Endothelial cell of umbilical vein (primary cell): ENCODE results near the gene MOB3B. TPM values are rescaled to one million over a fixed set of nuclear protein-coding genes. Genes with fewer than 3 reads are reported as not detected.

Source experiments
- BruUV-seq: library from RNA; stranded (reverse); fragments of 400-500 nt; replicated peaks from 2 replicates; lab custom pipeline; 2021; lab: Mats Ljungman, UMichigan
- CTCF ChIA-PET: fragments of 300-600, 350-600 bp; sonication (Branson Sonifier 250); formaldehyde crosslinking; loops from one replicate; lab custom pipeline; 2021; ENCODE audit warnings: antibody characterized with exemption, inconsistent platforms; lab: Charles Lee
- POLR2A ChIA-PET: fragments of 300-600, 350-600 bp; sonication (Branson Sonifier 250); formaldehyde crosslinking; loops from one replicate; lab custom pipeline; 2021; ENCODE audit warnings: antibody characterized with exemption, inconsistent platforms; lab: Charles Lee
- DNase-seq: peaks from one replicate; pipeline ENCODE4 v3.0.0-alpha.2; 2011; ENCODE audit warnings: low read depth, low spot score
- FAIRE-seq: peaks from 2 replicates; lab custom pipeline; 2011; peaks lifted over from hg19 to GRCh38; lab: Jason Lieb, UNC
- H2AFZ ChIP-seq: 2 replicates; pipeline ENCODE4 v1.6.0; 2012; ENCODE audit warnings: low read depth, low read length, control low read depth, inconsistent platforms
- H3K27ac ChIP-seq: 2 replicates; pipeline ENCODE4 v1.5.1; 2011; ENCODE audit warnings: low read depth, mild to moderate bottlenecking, control low read depth, low read length, moderate library complexity; ENCODE audit not compliant: insufficient read depth
- H3K27me3 ChIP-seq, 2 experiments: 2 replicates each; pipeline versions ENCODE4 v1.6.0 to v1.6.1; 2011; ENCODE audit warnings: low read length in 2 of 2, mixed read lengths in 1 of 2; ENCODE audit not compliant: control insufficient read depth in 2 of 2, insufficient read depth in 2 of 2
- H3K36me3 ChIP-seq, 2 experiments: 2 replicates in 1 of 2; 3 replicates in 1 of 2; pipeline ENCODE4 v1.5.1; 2011; ENCODE audit warnings: low read length in 2 of 2, mild to moderate bottlenecking in 1 of 2, moderate library complexity in 1 of 2; ENCODE audit not compliant: control insufficient read depth in 2 of 2, insufficient read depth in 2 of 2; ENCODE audit errors: extremely low read depth in 1 of 2
- H3K4me1 ChIP-seq: 3 replicates; pipeline ENCODE4 v1.5.1; 2011; ENCODE audit warnings: mild to moderate bottlenecking, low read length; ENCODE audit not compliant: control insufficient read depth, insufficient read depth; ENCODE audit errors: extremely low read depth
- H3K4me2 ChIP-seq: 2 replicates; pipeline ENCODE4 v1.6.1; 2011; ENCODE audit warnings: low read length, control low read depth, mixed read lengths; ENCODE audit not compliant: insufficient read depth
- H3K4me3 ChIP-seq, 3 experiments: fragments of 200-600 bp in 1 of 3; sonication (generic), shearing (Covaris generic) in 1 of 3; replicated peaks in 1 of 3; 2 replicates each; pipeline ENCODE4 v1.5.1; 2011 to 2016; ENCODE audit warnings: control low read depth in 3 of 3, low read length in 3 of 3, mild to moderate bottlenecking in 2 of 3, inconsistent platforms in 1 of 3, low read depth in 1 of 3, moderate library complexity in 1 of 3; ENCODE audit not compliant: insufficient read depth in 1 of 3
- H3K79me2 ChIP-seq: 2 replicates; pipeline ENCODE4 v1.6.0; 2012; ENCODE audit warnings: low read length, inconsistent platforms; ENCODE audit not compliant: control insufficient read depth, insufficient read depth
- H3K9ac ChIP-seq: replicated peaks from 2 replicates; pipeline ENCODE3; 2011; ENCODE audit warnings: low read length, control low read depth; ENCODE audit not compliant: insufficient read depth; ENCODE audit errors: extremely low read depth
- H3K9me1 ChIP-seq: replicated peaks from 3 replicates; pipeline ENCODE4 v1.6.0; 2011; ENCODE audit warnings: mild to moderate bottlenecking, low read length; ENCODE audit not compliant: control insufficient read depth, insufficient read depth; ENCODE audit errors: extremely low read depth
- H3K9me3 ChIP-seq: replicated peaks from 2 replicates; pipeline ENCODE4 v1.5.1; 2012; ENCODE audit warnings: low read length, inconsistent platforms; ENCODE audit not compliant: control insufficient read depth, insufficient read depth
- H4K20me1 ChIP-seq: replicated peaks from 2 replicates; pipeline ENCODE3; 2011; ENCODE audit warnings: mild to moderate bottlenecking, low read length; ENCODE audit not compliant: control insufficient read depth, insufficient read depth; ENCODE audit errors: extremely low read depth
- EZH2 ChIP-seq: IDR thresholded peaks from 2 replicates; pipeline ENCODE4 v1.6.1; 2012; ENCODE audit warnings: borderline replicate concordance, low read depth, mild to moderate bottlenecking, moderate library complexity, low read length, inconsistent platforms; ENCODE audit not compliant: severe bottlenecking
- FOS ChIP-seq: IDR thresholded peaks from 2 replicates; pipeline ENCODE4 v1.6.1; 2011; ENCODE audit warnings: mild to moderate bottlenecking, low read length, moderate library complexity, borderline replicate concordance; ENCODE audit not compliant: insufficient read depth
- GATA2 ChIP-seq: IDR thresholded peaks from 2 replicates; pipeline ENCODE4 v1.7.0; 2011; ENCODE audit warnings: low read depth, mild to moderate bottlenecking, moderate library complexity, mixed read lengths, low read length; ENCODE audit not compliant: insufficient read length, insufficient read depth
- JUN ChIP-seq: IDR thresholded peaks from 2 replicates; pipeline ENCODE4 v1.6.1; 2011; ENCODE audit warnings: borderline replicate concordance, low read depth; ENCODE audit not compliant: insufficient read length, insufficient read depth
- MYC ChIP-seq: IDR thresholded peaks from one replicate; pipeline ENCODE4 v1.6.1; 2011; ENCODE audit warnings: mild to moderate bottlenecking, low read depth, low read length
- POLR2A ChIP-seq: IDR thresholded peaks from 2 replicates; pipeline ENCODE4 v1.6.1; 2012; ENCODE audit warnings: low read depth, mild to moderate bottlenecking, control low read depth, low read length
- POLR2AphosphoS5 ChIP-seq: IDR thresholded peaks from 2 replicates; pipeline ENCODE4 v1.6.1; 2012; ENCODE audit warnings: low read depth, mild to moderate bottlenecking, control low read depth, low read length, moderate library complexity; ENCODE audit not compliant: insufficient read depth
- dilution Hi-C: fragments of 300-500 bp; cut with MboI; formaldehyde crosslinking; loops from one replicate; pipeline ENCODE4 v1.15.0; 2019; ENCODE audit warnings: low sequenced_read_pairs; ENCODE audit not compliant: extremely low pct_ligation_motif_present
- intact Hi-C: fragments of 100-400 bp; cut with micrococcal nuclease; formaldehyde crosslinking; loops from one replicate; pipeline ENCODE4 v1.10.0; 2022
- polyA plus RNA-seq, 4 experiments: library from polyadenylated mRNA; depleted of rRNA in 3 of 4; stranded (reverse) in 3 of 4; unstranded in 1 of 4; fragments of >200 nt; gene quantifications; 2 replicates each; pipeline versions ENCODE4 v1.2.1 to v1.2.3, GENCODE V29; 2011 to 2012; ENCODE audit warnings: missing spikeins in 1 of 4
- total RNA-seq: library from RNA; stranded (reverse); gene quantifications from 2 replicates; pipeline ENCODE4 v1.2.3, GENCODE V29; 2021
- TF ChIP-seq, protein P1 (sequence below), 2 donors: IDR thresholded peaks; 1 replicate in 1 of 2; 2 replicates in 1 of 2; pipeline ENCODE4 v1.5.1; 2011; ENCODE audit warnings: low read length in 2 of 2, mild to moderate bottlenecking in 2 of 2, moderate library complexity in 2 of 2, control low read depth in 1 of 2, inconsistent platforms in 1 of 2, low read depth in 1 of 2; ENCODE audit not compliant: insufficient read depth in 1 of 2; ENCODE audit errors: extremely low read depth in 1 of 2
- TF ChIP-seq, protein P2 (sequence below): IDR thresholded peaks from 2 replicates; pipeline ENCODE4 v1.6.1; 2011; ENCODE audit not compliant: insufficient read depth, insufficient read length

MOB3B gene
- total and polyA plus RNA-seq, 2 donors (not counting 3 experiments of a cell fraction or from before 2014, with no cell fraction given), result 0.03 TPM; not detected in 1

DNA sequence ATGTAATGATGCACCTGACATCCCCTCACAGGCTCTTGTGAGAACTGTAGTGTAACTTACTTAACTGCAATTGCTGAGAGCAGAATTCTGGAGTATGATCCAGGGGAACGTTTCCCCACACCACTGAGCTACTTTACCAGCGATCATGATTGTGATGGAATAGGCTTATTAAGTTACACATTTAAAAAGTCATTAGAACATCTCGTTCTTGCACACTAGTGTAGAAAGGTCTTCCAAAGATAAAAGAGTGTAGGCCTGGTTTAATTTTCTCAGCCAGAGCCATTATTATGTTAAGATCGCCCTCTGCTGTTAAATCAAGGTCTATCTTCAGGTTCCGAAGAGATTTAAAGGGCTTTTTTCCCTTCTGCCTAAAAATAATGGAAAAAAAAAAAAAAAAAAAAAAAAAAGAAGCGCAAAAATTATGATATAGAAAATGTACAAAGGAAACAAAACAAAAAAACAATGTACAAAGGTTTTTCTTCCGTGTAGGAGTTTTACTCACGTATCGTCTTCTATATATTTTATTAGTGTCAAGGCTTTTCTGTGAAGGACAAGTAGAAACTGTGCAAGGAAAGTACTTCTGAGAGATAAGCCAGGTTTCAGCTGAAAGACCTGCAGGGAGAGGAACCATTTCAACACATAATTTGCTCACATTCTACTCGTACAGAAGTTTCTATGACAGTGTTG lies 18.6 kb upstream of the MOB3B start:
- Histone ChIP-seq H3K9ac (no peak overlapping the region), H3K27me3 (no peaks in the 10 kb centered on the region), H3K4me1 (no peaks in the 10 kb centered on the region), H3K9me1 (no peaks in the 10 kb centered on the region), H3K79me2 (no peaks in the 10 kb centered on the region), H3K4me2 (no peak overlapping the region), H3K27ac (no peak overlapping the region), H4K20me1 (no peaks in the 10 kb centered on the region), H3K36me3 (no peaks in the 10 kb centered on the region), H2AFZ (no peak overlapping the region), H3K9me3 (no peaks in the 10 kb centered on the region), H3K4me3 (no peak overlapping the region)
- POLR2A ChIA-PET, result no interaction called here
- FAIRE-seq (no peak), DNase-seq (peak; percentile 41)
- dilution Hi-C loops (no loop called here), intact Hi-C loops (loop anchor here (1.0 kb wide), 2 partner anchors 19 to 215 kb away; partner anchors contain the start of gene MOB3B)
- no TSS peak for BruUV-seq
- no peak for TF ChIP-seq EZH2
- TF ChIP-seq, protein P1, sequence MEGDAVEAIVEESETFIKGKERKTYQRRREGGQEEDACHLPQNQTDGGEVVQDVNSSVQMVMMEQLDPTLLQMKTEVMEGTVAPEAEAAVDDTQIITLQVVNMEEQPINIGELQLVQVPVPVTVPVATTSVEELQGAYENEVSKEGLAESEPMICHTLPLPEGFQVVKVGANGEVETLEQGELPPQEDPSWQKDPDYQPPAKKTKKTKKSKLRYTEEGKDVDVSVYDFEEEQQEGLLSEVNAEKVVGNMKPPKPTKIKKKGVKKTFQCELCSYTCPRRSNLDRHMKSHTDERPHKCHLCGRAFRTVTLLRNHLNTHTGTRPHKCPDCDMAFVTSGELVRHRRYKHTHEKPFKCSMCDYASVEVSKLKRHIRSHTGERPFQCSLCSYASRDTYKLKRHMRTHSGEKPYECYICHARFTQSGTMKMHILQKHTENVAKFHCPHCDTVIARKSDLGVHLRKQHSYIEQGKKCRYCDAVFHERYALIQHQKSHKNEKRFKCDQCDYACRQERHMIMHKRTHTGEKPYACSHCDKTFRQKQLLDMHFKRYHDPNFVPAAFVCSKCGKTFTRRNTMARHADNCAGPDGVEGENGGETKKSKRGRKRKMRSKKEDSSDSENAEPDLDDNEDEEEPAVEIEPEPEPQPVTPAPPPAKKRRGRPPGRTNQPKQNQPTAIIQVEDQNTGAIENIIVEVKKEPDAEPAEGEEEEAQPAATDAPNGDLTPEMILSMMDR (IDR thresholded peaks at IDR 0.05; ENCODE audit: extremely low read depth in 1 of 2, insufficient read depth in 1 of 2, low read depth in 1 of 2, low read length in 2 of 2), result peak in 1 of 2 donors; percentile 29
- CTCF ChIA-PET, result interaction anchor here (0.8 to 6.3 kb wide), 5 partner anchors 8 to 216 kb away, joined by 3 to 74 read pairs (median 3); partner anchors contain the start of gene C9orf72

DNA sequence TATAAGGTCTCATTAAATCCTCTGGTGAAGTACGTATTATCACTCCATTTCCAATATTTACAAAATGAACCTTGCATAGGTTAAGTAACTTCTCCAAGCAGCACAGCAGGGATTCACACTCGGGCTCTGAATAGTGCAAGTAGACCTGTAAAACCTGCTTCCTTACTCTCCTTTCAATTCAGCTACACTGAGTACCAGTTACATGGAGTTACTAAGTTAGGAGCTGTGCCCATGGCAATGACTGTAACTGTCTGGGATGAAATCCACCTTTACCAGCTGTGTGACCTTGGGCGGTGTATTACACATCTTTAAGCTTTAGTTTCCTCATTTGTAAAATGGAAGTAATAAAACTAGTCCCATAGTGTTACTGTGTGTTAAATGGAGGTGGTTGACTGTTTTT lies 15.9 kb upstream of the MOB3B start:
- H3K36me3 ChIP-seq, result no peaks in the 10 kb centered on the region
- H3K9me1 ChIP-seq, result no peaks in the 10 kb centered on the region
- POLR2A ChIA-PET, result no interaction called here
- FAIRE-seq (no peak), DNase-seq (no peak)
- no TSS peak for BruUV-seq
- no peak overlapping the region for H3K4me3 ChIP-seq
- CTCF ChIA-PET, result interaction anchor here (0.9 to 6.3 kb wide), 4 partner anchors 16 to 298 kb away, joined by 3 to 74 read pairs (median 6); partner anchors contain the start of gene MOB3B
- dilution Hi-C loops (no loop called here), intact Hi-C loops (no loop called here)
- no peak overlapping the region for H3K27ac ChIP-seq
- H3K27me3 ChIP-seq, result no peaks in the 10 kb centered on the region
- no peaks in the 10 kb centered on the region for H3K9me3 ChIP-seq
- H3K4me2 ChIP-seq, result no peak overlapping the region
- H3K79me2 ChIP-seq, result no peaks in the 10 kb centered on the region
- H2AFZ ChIP-seq, result no peak overlapping the region
- no peaks in the 10 kb centered on the region for H4K20me1 ChIP-seq
- H3K9ac ChIP-seq, result no peak overlapping the region
- TF ChIP-seq JUN, result no peak
- TF ChIP-seq, protein P1 (IDR thresholded peaks at IDR 0.05; ENCODE audit: extremely low read depth in 1 of 2, insufficient read depth in 1 of 2, low read depth in 1 of 2, low read length in 2 of 2), result no peak
- TF ChIP-seq MYC, result no peak
- TF ChIP-seq GATA2, result no peak
- no peak for TF ChIP-seq POLR2A
- no peak for TF ChIP-seq FOS
- TF ChIP-seq POLR2AphosphoS5, result no peak
- TF ChIP-seq EZH2, result no peak
- TF ChIP-seq, protein P2, sequence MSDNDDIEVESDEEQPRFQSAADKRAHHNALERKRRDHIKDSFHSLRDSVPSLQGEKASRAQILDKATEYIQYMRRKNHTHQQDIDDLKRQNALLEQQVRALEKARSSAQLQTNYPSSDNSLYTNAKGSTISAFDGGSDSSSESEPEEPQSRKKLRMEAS, result no peak
- H3K4me1 ChIP-seq, result no peaks in the 10 kb centered on the region
